K562 (cell line): ENCODE measurements around the gene NAA50. TPM values are rescaled to one million over a fixed set of nuclear protein-coding genes. Genes with fewer than 3 reads are reported as not detected.

Source experiments
- ATAC-seq: fragments of 200-7000 bp; cut with Tn5 transposase; 3 replicates; pipeline ENCODE4 v1.9.1; 2020; ENCODE audit warnings: moderate library complexity
- BruUV-seq: library from RNA; stranded (reverse); fragments of 400-500 nt; replicated peaks from 2 replicates; lab custom pipeline; 2021; lab: Mats Ljungman, UMichigan
- CTCF ChIA-PET: fragments of 300-600 bp; formaldehyde crosslinking; extraction: SDS; loops from one replicate; lab custom pipeline; 2021; ENCODE audit warnings: low intra/inter-chr PET ratio; lab: Yijun Ruan, JAX
- POLR2A ChIA-PET: fragments of 300-600, 350-650 bp; sonication (Branson Sonifier 250); formaldehyde crosslinking; extraction: SDS; loops from one replicate; lab custom pipeline; 2021; ENCODE audit warnings: antibody characterized with exemption, inconsistent platforms; lab: Yijun Ruan, JAX
- DNase-seq, 4 experiments: peaks; one replicate each; pipeline versions ENCODE4 v3.0.0 to v3.0.0-alpha.2; 2011 to 2018; ENCODE audit warnings: low spot score in 3 of 4, mixed read lengths in 3 of 4; ENCODE audit errors: extremely low read depth in 1 of 4
- FAIRE-seq: peaks from 2 replicates; lab custom pipeline; 2011; peaks lifted over from hg19 to GRCh38; lab: Jason Lieb, UNC
- H2AFZ ChIP-seq: 2 replicates; pipeline ENCODE4 v1.6.0; 2011; ENCODE audit warnings: low read depth, low read length, control low read depth, inconsistent platforms
- H3K27ac ChIP-seq: fragments of 200-600 bp; 3 replicates; pipeline ENCODE4 v1.8.0; 2011; ENCODE audit warnings: low read depth, mild to moderate bottlenecking, control low read depth, inconsistent platforms, low read length, moderate library complexity, mixed read lengths; ENCODE audit errors: extremely low read depth
- H3K27me3 ChIP-seq, 2 experiments: fragments of 300-600 bp in 1 of 2; 2 replicates in 1 of 2; 3 replicates in 1 of 2; pipeline versions ENCODE4 v1.6.0 to v1.8.0; 2011; ENCODE audit warnings: inconsistent platforms in 2 of 2, low read length in 2 of 2, mild to moderate bottlenecking in 1 of 2, mixed read lengths in 1 of 2, moderate library complexity in 1 of 2; ENCODE audit not compliant: control insufficient read depth in 2 of 2, insufficient read depth in 2 of 2
- H3K36me3 ChIP-seq: fragments of 300-600 bp; 3 replicates; pipeline ENCODE4 v1.8.0; 2011; ENCODE audit warnings: mild to moderate bottlenecking, low read length, inconsistent platforms; ENCODE audit not compliant: control insufficient read depth, insufficient read depth
- H3K4me1 ChIP-seq, 2 experiments: fragments of 200-600 bp in 1 of 2; replicated peaks in 1 of 2; 2 replicates in 1 of 2; 3 replicates in 1 of 2; pipeline versions ENCODE4 v1.5.1 to v1.8.0; 2011; ENCODE audit warnings: inconsistent platforms in 2 of 2, low read length in 2 of 2, mild to moderate bottlenecking in 1 of 2, mixed read lengths in 1 of 2, moderate library complexity in 1 of 2; ENCODE audit not compliant: control insufficient read depth in 2 of 2, insufficient read depth in 2 of 2
- H3K4me2 ChIP-seq: 2 replicates; pipeline ENCODE4 v1.6.1; 2011; ENCODE audit warnings: low read length, control low read depth, inconsistent platforms, mixed read lengths; ENCODE audit not compliant: insufficient read depth
- H3K4me3 ChIP-seq: fragments of 200-600 bp; sonication (generic), shearing (Covaris generic); 2 replicates; pipeline ENCODE4 v1.5.1; 2016; ENCODE audit warnings: control low read depth, inconsistent platforms
- H3K79me2 ChIP-seq: fragments of 200-600 bp; 3 replicates; pipeline ENCODE4 v1.8.0; 2011; ENCODE audit warnings: low read length, inconsistent platforms; ENCODE audit not compliant: control insufficient read depth, insufficient read depth
- H3K9ac ChIP-seq, 2 experiments: 2 replicates each; pipeline versions ENCODE4 v1.6.0 to v1.6.1; 2011; ENCODE audit warnings: low read depth in 2 of 2, low read length in 2 of 2, control low read depth in 1 of 2, inconsistent platforms in 1 of 2, mild to moderate bottlenecking in 1 of 2, mixed read lengths in 1 of 2; ENCODE audit not compliant: insufficient read depth in 1 of 2
- H3K9me1 ChIP-seq: one replicate; pipeline ENCODE4 v1.6.0; 2011; ENCODE audit warnings: inconsistent platforms, mild to moderate bottlenecking, low read length, moderate library complexity; ENCODE audit not compliant: control insufficient read depth, insufficient read depth
- H3K9me3 ChIP-seq: replicated peaks from 2 replicates; pipeline ENCODE4 v1.5.1; 2011; ENCODE audit warnings: low read depth, low read length, inconsistent platforms; ENCODE audit not compliant: control insufficient read depth, insufficient read depth
- H4K20me1 ChIP-seq: replicated peaks from 2 replicates; pipeline ENCODE4 v1.6.1; 2011; ENCODE audit warnings: low read length, inconsistent platforms, mixed read lengths; ENCODE audit not compliant: control insufficient read depth, insufficient read depth
- CBX3 ChIP-seq, 2 experiments: IDR thresholded peaks; 1 replicate in 1 of 2; 2 replicates in 1 of 2; pipeline ENCODE4 v1.6.1; 2012; ENCODE audit warnings: inconsistent platforms in 2 of 2, low read length in 2 of 2, borderline replicate concordance in 1 of 2, control low read depth in 1 of 2
- CREM ChIP-seq: IDR thresholded peaks from 2 replicates; pipeline ENCODE4 v1.6.1; 2014; ENCODE audit warnings: antibody characterized with exemption, low read depth
- DNMT1 ChIP-seq: fragments of 450-650 bp; IDR thresholded peaks from 2 replicates; pipeline ENCODE4 v1.6.1; 2016; ENCODE audit warnings: antibody characterized with exemption, mild to moderate bottlenecking
- NR3C1 ChIP-seq: sonication (generic); formaldehyde crosslinking; IDR thresholded peaks from 2 replicates; pipeline ENCODE4 v1.8.1; 2022; ENCODE audit warnings: missing genetic modification reagents
- RBBP5 ChIP-seq: fragments of 200-600 bp; sonication (generic); IDR thresholded peaks from 2 replicates; pipeline ENCODE4 v1.6.1; 2012; ENCODE audit warnings: borderline replicate concordance, mild to moderate bottlenecking, low read length, control low read depth, inconsistent platforms; ENCODE audit not compliant: insufficient read depth, poor library complexity, severe bottlenecking
- TAL1 ChIP-seq: fragments of 450-650 bp; IDR thresholded peaks from 2 replicates; pipeline ENCODE4 v1.6.1; 2016; ENCODE audit warnings: mild to moderate bottlenecking
- ZNF324 ChIP-seq: fragments of 250-450 bp; sonication (Bioruptor Pico); IDR thresholded peaks from 2 replicates; pipeline ENCODE4 v1.4.0; 2020; ENCODE audit warnings: mild to moderate bottlenecking
- ZNF57 ChIP-seq: fragments of 450-650 bp; formaldehyde crosslinking; IDR thresholded peaks from 2 replicates; pipeline ENCODE4 v1.4.0; 2020; ENCODE audit warnings: mild to moderate bottlenecking, moderate library complexity
- ZNF696 ChIP-seq: fragments of 250-450 bp; sonication (Bioruptor Pico); conservative IDR thresholded peaks from 2 replicates; pipeline ENCODE4 v1.4.0; 2020; ENCODE audit warnings: mild to moderate bottlenecking, moderate library complexity
- WGBS: fragments of 100-300 bp; shearing (Covaris generic); methylation state at CpG from one replicate; pipeline ENCODE4 v1.1.6; 2016; ENCODE audit warnings: low coverage, mixed read lengths; ENCODE audit not compliant: insufficient coverage; ENCODE audit errors: missing lambda C conversion rate; 5-methylcytosine and 5-hydroxymethylcytosine counted together
- in situ Hi-C: fragments of 300-500 bp; cut with MboI; formaldehyde crosslinking; loops from 4 replicates; pipeline ENCODE4 v1.15.0; 2018; ENCODE audit warnings: inconsistent platforms, mixed read lengths
- intact Hi-C: fragments of 100-400 bp; cut with micrococcal nuclease; formaldehyde crosslinking; loops from 2 replicates; pipeline ENCODE4 v1.14.2; 2022
- polyA plus RNA-seq, 8 experiments: library from polyadenylated mRNA; depleted of rRNA in 4 of 8; stranded (reverse) in 5 of 8; unstranded in 3 of 8; fragments of >200 nt; fragmentation: Nextera tagmentation in 2 of 8; fragmentation: Illumina TruSeq in 1 of 8; extraction: Ambion mirVana in 2 of 8; extraction: Trizol in 1 of 8; gene quantifications; 2 replicates each; pipeline versions ENCODE4 v1.2.1 to v1.2.3, GENCODE V29; 2011 to 2014; ENCODE audit warnings: inconsistent platforms in 1 of 8, missing spikeins in 1 of 8
- total RNA-seq, 7 experiments: library from RNA; depleted of rRNA in 6 of 7; stranded (reverse); fragments of >200 nt in 6 of 7; fragmentation: Illumina TruSeq in 2 of 7; extraction: Trizol in 2 of 7; gene quantifications; 2 replicates each; pipeline versions ENCODE4 v1.2.1 to v1.2.3, GENCODE V29; 2011 to 2021; ENCODE audit warnings: low replicate concordance in 1 of 7
- TF ChIP-seq, protein P1 (sequence below): fragments of 250-450 bp; sonication (Bioruptor Pico); IDR thresholded peaks from 2 replicates; pipeline ENCODE4 v1.9.0; 2021; ENCODE audit warnings: mild to moderate bottlenecking, inconsistent platforms

The NAA50 gene
- total and polyA plus RNA-seq, 9 of the 15 experiments (the other 6 are each of a cell fraction or from before 2014, with no cell fraction given): 40.0 to 301 (median 112) TPM

DNA sequence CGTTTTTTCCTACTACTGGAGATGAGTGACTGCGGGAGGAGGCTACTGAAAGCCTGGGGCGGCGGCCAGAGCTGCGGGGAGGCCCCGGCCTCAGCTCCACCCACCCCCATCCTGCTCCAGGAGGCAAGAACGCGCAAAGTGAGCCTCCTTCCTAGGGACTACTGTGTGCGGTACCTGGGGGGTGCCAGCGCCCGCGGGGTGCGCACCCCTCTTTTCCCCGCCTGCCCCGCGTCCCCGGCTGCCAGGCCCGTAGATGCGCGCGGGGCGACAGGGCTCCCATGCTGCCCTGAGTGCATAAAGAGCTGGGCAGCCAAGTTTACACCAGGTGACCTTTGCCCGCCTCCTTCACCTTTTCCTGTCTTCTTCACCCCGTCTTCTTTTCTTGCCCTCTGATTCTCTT is 47.1 kb downstream of the NAA50 start:
- no peak overlapping the region for H3K27ac ChIP-seq
- in situ Hi-C loops: no loop called here
- intact Hi-C loops: no loop called here
- peaks cover 0 to 5% of the 10 kb centered on the region in 2 experiments; a peak in 2 of 5 replicates for H3K4me1 ChIP-seq
- H3K4me3 ChIP-seq: no peak overlapping the region
- H3K9ac ChIP-seq: no peak overlapping the region
- H3K36me3 ChIP-seq: no peaks in the 10 kb centered on the region
- ChIA-PET CTCF (no interaction called here), POLR2A (no interaction called here)
- no peaks in the 10 kb centered on the region for H4K20me1 ChIP-seq
- TF ChIP-seq TAL1 (no peak), RBBP5 (no peak), ZNF57 (CRISPR knock-in tag) (no peak), DNMT1 (no peak), CREM (no peak), CBX3 (IDR thresholded peaks at IDR 0.05; ENCODE audit: borderline replicate concordance in 1 of 2, low read length in 2 of 2) (no peak), ZNF324 (CRISPR knock-in tag) (no peak), ZNF696 (CRISPR knock-in tag) (no peak), NR3C1 (no peak)
- TF ChIP-seq, protein P1, sequence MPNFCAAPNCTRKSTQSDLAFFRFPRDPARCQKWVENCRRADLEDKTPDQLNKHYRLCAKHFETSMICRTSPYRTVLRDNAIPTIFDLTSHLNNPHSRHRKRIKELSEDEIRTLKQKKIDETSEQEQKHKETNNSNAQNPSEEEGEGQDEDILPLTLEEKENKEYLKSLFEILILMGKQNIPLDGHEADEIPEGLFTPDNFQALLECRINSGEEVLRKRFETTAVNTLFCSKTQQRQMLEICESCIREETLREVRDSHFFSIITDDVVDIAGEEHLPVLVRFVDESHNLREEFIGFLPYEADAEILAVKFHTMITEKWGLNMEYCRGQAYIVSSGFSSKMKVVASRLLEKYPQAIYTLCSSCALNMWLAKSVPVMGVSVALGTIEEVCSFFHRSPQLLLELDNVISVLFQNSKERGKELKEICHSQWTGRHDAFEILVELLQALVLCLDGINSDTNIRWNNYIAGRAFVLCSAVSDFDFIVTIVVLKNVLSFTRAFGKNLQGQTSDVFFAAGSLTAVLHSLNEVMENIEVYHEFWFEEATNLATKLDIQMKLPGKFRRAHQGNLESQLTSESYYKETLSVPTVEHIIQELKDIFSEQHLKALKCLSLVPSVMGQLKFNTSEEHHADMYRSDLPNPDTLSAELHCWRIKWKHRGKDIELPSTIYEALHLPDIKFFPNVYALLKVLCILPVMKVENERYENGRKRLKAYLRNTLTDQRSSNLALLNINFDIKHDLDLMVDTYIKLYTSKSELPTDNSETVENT (CRISPR knock-in tag): no peak
- FAIRE-seq (no peak), DNase-seq (peak in 1 of 4 experiments; percentile 11), ATAC-seq (no peak)
- WGBS: 46% methylated on average over 11 of the region's 24 CpGs
- H3K79me2 ChIP-seq: peaks cover 14% of the 10 kb centered on the region; the same call in 2 of the 3 replicates
- no peak overlapping the region for H3K4me2 ChIP-seq
- no peaks in the 10 kb centered on the region for H3K9me1 ChIP-seq
- no peaks in the 10 kb centered on the region for H3K27me3 ChIP-seq
- BruUV-seq: no TSS peak
- H3K9me3 ChIP-seq: no peaks in the 10 kb centered on the region
- no peak overlapping the region for H2AFZ ChIP-seq
